NB4 (cell line): ENCODE results near the gene ASMT.

Experiments
- TF ChIP-seq, protein P1 (sequence below): IDR thresholded peaks from one replicate; pipeline ENCODE4 v1.5.1; 2012; ENCODE audit warnings: low read depth, low read length
- TF ChIP-seq, protein P2 (sequence below): IDR thresholded peaks from 2 replicates; pipeline ENCODE4 v1.6.1; 2011; ENCODE audit warnings: low read depth, low read length

DNA sequence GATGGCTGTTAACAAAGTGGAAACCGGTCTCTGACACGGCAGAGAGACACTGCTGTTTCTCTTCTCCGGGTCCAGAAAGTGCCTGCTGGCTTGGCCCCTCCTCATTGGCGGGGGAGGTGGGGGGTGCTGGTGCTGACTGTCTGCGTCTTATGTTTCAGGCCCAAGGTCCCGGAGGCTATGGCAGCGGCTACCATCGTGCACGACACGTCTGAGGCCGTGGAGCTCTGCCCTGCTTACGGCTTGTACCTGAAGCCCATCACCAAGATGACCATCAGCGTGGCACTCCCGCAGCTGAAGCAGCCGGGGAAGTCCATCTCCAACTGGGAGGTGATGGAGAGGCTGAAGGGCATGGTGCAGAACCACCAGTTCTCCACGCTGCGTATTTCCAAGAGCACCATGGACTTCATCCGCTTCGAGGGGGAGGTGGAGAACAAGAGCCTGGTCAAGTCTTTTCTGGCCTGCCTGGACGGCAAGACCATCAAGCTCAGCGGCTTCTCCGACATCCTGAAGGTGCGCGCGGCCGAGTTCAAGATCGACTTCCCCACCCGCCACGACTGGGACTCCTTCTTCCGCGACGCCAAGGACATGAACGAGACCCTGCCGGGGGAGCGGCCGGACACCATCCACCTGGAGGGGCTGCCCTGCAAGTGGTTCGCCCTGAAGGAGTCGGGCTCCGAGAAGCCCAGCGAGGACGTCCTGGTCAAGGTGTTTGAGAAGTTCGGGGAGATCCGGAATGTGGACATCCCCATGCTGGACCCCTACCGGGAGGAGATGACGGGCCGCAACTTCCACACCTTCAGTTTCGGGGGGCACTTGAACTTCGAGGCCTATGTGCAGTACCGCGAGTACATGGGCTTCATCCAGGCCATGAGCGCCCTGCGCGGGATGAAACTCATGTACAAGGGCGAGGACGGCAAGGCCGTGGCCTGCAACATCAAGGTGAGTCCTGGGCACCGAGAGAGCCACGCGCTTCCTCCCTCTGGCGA is 21.3 kb upstream of the ASMT start:
- TF ChIP-seq, protein P1, sequence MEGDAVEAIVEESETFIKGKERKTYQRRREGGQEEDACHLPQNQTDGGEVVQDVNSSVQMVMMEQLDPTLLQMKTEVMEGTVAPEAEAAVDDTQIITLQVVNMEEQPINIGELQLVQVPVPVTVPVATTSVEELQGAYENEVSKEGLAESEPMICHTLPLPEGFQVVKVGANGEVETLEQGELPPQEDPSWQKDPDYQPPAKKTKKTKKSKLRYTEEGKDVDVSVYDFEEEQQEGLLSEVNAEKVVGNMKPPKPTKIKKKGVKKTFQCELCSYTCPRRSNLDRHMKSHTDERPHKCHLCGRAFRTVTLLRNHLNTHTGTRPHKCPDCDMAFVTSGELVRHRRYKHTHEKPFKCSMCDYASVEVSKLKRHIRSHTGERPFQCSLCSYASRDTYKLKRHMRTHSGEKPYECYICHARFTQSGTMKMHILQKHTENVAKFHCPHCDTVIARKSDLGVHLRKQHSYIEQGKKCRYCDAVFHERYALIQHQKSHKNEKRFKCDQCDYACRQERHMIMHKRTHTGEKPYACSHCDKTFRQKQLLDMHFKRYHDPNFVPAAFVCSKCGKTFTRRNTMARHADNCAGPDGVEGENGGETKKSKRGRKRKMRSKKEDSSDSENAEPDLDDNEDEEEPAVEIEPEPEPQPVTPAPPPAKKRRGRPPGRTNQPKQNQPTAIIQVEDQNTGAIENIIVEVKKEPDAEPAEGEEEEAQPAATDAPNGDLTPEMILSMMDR: no peak
- TF ChIP-seq, protein P2, sequence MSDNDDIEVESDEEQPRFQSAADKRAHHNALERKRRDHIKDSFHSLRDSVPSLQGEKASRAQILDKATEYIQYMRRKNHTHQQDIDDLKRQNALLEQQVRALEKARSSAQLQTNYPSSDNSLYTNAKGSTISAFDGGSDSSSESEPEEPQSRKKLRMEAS: no peak
